GM19397 (cell line): ENCODE results near the gene GPR78.

Experiments
- ATAC-seq: cut with Tn5 transposase; IDR thresholded peaks from one replicate; pipeline ENCODE4 v1.9.1; 2021; ENCODE audit warnings: mild to moderate bottlenecking, moderate library complexity; ENCODE audit not compliant: unreplicated experiment

The GPR78 gene

GRCh38 chr4:8585721-8586212 lies 5.6 kb downstream of the GPR78 start:
- no peak for ATAC-seq

DNA sequence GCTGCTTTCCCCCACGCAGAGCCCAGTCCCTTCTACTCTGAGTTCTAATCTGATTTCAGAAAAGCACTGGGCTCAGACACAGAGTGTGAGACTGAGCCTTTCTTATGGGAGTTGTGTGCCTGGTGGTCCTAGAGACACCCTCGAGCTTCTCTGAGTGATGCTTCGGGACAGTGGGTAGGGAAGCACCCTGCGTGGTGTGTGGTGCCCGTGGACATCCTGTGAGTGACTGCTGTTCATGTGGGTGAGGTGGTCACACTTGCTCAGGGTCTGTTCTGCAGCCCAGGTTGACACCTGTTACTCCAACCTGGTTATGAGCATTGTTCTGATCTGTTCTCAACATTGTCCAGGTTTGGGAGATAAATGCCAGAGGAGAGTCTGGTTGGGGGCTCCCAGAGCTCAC lies 6.1 kb downstream of the GPR78 start:
- ATAC-seq, result no peak

DNA sequence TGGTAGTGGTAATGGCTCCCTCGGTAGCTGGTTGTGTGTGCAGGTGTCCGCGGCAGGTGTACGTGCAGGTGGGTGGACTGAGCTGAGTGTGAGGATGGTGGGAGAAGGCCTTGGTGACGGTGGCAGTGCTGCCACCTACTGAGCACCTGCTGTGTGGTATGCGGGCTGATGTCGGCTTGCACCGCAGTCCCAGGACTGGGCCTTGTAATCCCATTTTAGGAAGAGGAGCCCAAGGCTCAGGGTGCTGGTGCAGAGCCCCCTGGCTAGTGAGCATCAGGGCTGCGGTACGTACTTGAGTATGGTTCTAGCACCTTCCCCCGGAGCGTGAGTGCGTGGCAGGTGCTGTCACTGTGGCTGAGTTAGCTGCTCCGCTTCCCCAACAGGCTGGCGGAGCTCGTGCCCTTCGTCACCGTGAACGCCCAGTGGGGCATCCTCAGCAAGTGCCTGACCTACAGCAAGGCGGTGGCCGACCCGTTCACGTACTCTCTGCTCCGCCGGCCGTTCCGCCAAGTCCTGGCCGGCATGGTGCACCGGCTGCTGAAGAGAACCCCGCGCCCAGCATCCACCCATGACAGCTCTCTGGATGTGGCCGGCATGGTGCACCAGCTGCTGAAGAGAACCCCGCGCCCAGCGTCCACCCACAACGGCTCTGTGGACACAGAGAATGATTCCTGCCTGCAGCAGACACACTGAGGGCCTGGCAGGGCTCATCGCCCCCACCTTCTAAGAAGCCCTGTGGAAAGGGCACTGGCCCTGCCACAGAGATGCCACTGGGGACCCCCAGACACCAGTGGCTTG lies 6.7 kb downstream of the GPR78 start:
- no peak for ATAC-seq

DNA sequence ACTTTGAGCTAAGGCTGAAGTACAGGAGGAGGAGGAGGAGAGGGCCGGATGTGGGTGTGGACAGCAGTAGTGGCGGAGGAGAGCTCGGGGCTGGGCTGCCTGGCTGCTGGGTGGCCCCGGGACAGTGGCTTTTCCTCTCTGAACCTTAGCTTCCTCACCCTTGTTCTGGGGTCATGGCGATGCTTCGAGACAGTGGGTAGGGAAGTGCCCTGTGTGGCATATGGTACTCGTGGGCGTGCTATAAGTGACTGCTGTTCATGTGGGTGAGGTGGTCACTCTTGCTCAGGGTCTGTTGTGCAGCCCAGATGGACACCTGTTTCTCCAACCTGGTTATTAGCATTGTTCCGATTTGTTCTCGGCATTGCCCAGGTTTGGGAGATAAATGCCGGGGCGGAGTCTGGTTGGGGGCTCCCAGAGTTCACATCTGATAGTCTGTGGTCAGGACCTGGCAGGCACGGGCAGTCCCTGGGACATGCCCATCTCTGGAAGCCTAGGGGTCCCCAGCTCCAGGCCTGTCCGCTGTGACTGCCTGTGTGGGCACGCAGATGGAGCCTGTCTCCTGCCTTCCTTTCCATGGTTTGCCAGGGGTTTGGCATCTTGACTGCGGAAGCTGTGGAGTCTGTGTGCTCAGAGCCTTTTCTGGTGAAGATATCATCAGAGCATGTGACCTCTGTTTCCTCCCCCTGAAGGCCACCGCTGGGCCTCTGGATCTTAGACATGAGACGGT lies 7.4 kb downstream of the GPR78 start:
- no peak for ATAC-seq

GRCh38 chr4:8588196-8588470 lies 7.9 kb downstream of the GPR78 start:
- ATAC-seq, result no peak

- no peak for ATAC-seq
These were observed 9.1 kb downstream of the GPR78 start for GRCh38 chr4:8589336-8589735.

DNA sequence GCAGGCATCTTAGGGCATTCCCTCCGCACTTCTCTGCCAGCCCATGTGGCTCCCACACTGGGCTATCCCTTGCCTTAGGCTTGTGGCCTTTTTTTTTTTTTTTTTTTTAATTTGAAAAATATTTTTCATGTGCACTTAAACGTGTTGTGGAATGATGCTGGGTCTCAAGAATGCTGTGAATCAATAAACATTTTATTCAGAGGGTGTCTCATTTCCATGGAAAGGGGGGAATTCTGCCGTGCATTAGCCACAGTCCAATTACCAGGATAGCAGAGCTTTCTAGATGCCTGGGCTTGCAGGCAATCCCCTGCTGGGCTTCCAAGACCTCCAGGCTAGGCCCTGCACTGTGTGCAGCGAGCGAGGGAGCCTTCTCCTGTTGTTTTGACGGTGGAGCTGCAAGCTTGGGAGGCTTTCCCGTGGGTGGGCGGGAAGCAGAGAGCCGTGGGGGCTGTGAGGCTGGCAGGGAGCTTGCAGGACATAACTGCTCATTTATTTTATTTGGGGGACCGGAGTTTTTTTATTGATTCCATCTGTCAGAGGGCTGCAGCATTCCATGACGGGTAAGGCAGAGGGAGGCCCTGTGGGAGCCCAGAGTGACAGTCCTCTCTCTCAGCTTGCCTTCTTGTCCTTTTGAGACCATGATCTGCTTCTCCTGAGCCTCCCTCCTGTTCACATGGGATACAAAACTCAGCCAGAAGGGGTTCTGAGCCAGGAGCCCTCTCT lies 9.8 kb downstream of the GPR78 start:
- no peak for ATAC-seq

GRCh38 chr4:8590546-8590880 lies 10.3 kb downstream of the GPR78 start:
- no peak for ATAC-seq

- ATAC-seq, result no peak
These were observed 10.9 kb downstream of the GPR78 start for GRCh38 chr4:8591114-8591513.

- ATAC-seq, result no peak
These were observed 11.6 kb downstream of the GPR78 start for GRCh38 chr4:8591626-8592365.

- no peak for ATAC-seq
These were observed 12.4 kb downstream of the GPR78 start, which contains the start of gene CPZ for GRCh38 chr4:8592366-8593263. TSS of gene CPZ (plus strand) at chr4:8592765. CDS start at chr4:8592834, 69 bp downstream.

DNA sequence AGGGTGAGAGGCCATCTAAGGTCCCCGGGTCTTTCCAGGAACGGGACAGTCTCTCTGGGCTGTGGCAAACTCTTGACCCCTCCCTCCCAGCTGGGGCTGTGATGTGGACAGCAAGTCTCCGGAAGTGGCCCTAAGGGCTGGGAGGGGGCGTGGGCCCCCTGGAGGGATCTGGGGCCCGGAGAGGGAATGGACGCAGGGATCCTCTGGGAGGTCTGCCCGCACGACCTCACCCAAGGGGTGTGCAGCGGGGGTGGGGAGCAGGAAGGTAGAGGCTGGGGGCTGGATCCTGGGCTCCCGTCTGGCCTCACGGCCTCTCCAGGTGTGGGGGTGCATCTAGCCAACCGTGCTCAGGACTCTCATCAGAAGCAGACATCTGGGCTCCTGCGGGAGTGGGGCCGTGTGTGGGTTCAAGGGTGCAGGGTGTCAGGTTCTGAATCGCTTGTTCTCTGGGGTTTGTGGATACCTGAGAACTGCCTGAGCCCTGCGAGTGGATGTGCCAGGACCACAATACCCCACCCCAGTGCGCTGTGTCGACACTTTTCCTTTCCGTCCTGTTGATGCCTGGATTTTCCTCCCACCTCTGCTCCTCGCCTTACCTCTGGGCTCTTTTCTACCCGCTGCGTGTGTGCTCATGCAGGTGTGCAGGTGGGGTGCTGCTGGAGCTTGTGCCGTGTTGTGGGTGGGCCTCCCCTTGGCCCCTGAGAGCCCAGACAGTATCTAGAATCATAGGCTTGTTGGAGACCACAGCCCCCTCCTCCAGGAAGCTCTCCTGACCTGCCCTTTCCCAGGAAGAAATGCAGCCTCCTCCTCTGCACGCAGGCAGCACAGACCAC lies 13.3 kb downstream of the GPR78 start:
- ATAC-seq, result no peak

DNA sequence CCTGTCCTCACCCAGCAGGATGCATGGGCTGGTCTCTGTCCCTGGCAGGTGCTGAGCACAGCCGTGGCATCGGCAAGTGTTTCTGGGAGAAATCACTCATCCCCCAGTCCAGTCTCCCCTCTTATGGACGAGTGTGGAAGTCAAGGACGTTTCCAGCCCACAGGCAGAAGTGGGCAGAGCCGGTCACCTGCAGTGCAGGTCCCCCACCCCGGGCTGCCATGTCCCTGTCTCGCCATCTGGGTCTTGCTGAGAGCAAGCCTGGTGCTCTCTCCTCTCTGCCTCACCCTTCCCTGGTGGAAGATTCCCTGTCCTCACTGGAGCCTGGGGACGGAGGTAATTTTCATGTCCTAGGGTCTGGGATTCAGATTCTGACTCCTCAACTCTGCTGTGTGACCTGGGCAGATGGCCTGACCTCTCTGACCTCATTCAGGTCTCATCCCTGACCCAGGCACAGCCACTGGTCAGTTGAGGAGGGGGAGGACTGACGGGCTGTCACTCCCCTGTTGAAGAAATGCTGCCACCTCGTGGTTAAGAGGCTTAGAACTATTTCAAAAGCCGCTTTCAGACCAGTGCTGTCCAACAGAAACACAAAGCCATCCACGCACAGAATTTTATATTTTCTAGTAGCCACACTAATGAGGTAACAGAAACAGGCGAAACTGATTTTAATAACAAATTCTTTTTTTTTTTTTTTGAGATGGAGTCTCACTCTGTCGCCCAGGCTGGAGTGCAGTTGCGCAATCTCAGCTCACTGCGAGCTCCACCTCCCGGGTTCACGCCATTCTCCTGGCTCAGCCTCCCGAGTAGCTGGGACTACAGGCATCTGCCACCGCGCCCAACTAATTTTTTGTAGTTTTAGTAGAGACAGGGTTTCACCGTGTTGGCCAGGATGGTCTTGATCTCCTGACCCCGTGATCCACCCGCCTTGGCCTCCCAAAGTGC lies 14.2 kb downstream of the GPR78 start:
- no peak for ATAC-seq

DNA sequence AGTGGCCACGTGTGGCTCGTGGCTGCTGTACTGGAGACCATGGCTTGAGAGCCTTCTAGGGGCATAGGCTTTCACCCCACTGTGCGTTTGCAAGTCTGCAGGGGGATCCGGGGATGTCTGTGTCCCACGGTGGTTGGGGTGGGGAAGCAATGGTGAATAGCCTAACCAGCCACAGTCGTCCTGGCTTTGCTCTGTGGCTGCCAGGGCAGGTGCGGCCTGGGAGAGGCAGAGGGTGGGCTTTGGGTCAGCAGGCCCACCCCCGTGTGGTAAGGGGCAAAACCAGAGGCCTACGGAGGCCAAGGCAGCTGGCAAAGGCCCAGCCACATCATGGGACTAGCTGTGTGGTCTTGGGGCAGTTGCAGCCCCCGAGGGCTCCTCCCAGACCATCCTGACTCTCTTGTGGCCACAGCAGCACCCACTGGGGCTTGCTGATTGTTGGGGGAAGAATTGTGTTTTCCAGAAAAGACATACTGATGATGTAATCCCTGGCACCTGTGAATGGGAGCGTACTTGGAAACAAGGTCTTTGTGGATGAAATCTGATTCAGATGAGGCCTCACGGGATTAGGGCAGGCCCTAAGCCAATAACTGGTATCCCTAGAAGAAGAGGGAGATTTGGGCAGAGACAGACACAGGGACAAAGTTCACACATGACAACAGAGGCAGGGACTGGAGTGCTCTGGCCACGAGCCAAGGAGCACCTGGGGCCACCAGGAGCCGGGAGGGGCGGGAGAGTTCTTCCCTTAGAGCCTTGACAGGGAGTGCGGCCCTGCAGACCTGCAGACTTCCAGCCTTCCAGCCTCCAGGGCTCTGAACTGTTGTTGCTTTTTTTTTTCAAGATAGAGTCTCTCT lies 15.3 kb downstream of the GPR78 start:
- no peak for ATAC-seq

DNA sequence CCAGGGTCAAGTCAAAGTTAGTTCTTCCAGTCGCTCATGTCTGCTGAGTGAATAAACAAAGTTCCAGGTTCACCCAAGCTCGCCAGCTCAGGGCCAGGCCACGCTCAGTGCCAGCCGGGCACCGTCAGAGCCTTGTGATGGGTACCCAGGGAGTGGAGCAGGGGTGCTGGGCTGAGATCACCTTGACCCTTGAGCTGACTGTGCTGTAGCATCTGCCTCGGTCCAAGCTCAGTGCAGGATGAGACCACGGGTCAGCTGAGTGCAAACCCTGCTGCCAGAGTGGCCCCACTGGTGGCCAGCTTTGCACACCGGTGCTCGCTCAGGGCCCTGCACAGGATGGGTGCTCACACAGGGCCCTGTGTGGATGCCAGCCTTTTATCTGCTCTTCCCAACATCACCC lies 16.7 kb downstream of the GPR78 start:
- ATAC-seq, result no peak

DNA sequence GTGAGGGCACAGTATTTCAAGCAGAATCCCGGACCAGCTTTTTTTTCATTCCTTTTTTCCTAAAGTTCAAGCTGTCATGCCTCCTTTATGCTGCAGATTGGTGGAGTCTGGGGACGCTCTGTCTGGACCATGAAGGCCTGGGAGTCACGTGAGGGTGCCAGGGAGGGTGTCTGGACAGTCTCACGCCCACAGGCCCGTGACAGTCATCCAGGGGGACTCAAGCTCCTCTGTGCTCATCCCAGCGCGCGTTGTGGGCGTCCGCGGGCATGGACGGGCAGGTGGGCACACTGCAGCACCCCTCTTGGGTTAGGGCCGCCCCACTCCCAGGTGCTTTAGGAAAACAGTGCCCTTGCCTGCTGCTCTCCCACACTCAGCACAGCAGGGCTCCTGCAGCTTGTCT lies 17.1 kb downstream of the GPR78 start:
- ATAC-seq, result no peak

DNA sequence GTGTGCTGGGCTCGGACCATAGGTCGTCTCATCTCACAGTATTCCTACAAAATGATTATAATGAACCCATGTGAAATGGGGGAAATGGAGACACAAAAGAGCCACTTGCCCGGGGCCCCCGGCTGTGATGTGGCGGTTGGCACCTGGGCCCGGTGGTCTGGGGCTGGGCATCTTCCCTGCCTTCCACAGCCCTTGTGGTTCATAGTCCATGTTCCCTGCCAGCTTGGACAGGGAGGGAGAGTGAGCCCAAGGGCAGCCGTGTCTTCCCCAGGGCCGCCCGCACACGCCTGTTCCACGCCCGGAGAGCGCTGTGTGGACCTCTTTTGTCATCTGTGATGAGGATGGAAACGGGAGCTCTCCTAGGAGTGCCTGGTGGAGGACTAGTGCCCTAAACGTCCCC lies 17.6 kb downstream of the GPR78 start:
- no peak for ATAC-seq
